Measurements from ENCODE around the gene IQCM.
"Not testable (repeated sequence)": the region's sequence is repeated elsewhere in the genome, so short reads cannot be mapped to it uniquely, and the experiment has no call there.

The IQCM gene

GRCh38 chr4:149572716-149573115 is 242.9 kb downstream of the IQCM start:
- no peak for DNase-seq (ENCODE audit: low spot score)

GRCh38 chr4:149555799-149556198 is 259.8 kb downstream of the IQCM start:
- no peak for DNase-seq (ENCODE audit: low spot score)

DNA sequence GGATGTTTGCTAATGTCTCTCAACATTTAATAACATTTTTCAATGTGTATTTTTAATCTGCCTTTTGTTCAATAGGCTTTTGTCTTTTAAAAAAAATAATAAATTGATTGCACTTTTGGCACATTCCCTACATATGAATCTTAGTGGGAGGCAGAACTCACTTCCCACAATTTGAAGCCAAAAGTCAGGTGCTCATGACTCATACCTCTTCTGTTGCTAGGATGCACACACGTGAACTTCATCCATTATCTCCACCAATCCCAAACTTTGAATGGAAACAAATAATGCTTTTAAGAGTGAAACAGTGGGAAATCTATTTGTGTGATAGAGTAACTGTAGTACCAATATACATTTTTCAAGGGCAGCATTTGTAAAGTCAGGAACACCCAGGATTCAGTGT is 260.5 kb downstream of the IQCM start:
- no peak for DNase-seq (ENCODE audit: low spot score)

GRCh38 chr4:149553959-149554520 is 261.6 kb downstream of the IQCM start:
- no peak for DNase-seq (ENCODE audit: low spot score)

- DNase-seq (ENCODE audit: low spot score) = no peak
Observed at GRCh38 chr4:149552601-149553000, 263.0 kb downstream of the IQCM start.

DNA sequence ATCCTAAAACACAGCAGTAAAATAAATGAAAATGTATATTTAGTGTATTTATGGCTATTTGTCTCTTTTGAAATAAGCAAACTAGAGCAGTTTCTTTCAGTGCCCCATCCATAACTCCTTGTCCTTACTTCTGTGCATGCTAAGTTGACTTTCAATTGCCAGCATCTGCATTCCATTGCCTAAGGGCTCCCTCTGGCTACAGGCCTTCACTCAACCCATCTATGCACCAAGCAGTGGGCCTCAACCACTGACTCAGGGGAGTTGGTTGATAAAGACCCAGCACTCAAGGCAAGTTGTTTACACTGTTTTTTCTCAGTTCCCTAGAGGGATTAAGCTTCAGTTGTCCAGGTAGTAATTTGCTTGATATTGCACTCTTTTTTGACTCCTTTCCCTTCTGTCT is 265.7 kb downstream of the IQCM start:
- DNase-seq (ENCODE audit: low spot score) = peak; percentile 7

DNA sequence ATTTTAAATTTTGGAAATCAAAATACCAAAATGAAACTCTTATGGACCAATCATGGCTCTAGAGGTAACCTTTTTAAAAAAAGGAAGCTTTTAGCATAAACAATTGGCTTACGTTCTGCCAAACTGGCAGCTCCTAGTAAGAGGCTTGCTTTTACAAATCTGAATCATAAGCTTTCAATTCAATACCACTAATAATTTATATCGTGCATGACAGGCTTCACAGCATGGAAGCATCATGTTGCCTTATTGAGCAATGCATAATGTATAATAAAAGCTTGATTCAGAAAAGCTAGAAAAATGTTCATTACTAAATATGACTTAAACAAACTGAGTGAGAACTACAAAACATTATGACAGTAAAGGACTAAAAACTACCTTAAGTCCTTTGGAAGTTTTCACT is 280.9 kb downstream of the IQCM start:
- DNase-seq (ENCODE audit: low spot score) = no peak

GRCh38 chr4:149531861-149532260 is 283.8 kb downstream of the IQCM start:
- DNase-seq (ENCODE audit: low spot score) = peak; percentile 2

DNA sequence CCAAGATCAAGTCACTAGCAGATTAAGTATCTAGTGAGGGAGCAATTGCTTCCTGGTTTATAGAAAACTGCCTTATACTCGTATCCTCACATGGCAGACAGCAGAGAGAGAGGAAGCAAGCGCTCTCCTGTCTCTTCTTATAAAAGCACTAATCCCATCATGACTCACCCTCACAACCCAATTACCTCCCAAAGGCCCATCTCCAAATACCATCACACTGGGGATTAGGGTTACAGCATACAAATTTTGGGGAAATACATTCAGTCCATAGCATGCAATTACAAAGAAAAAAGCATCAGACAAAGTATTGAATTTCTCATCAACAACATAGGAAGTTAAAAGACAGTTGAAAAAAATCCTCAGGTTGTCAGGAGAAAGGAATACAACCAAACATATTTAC is 292.6 kb downstream of the IQCM start:
- no peak for DNase-seq (ENCODE audit: low spot score)

DNA sequence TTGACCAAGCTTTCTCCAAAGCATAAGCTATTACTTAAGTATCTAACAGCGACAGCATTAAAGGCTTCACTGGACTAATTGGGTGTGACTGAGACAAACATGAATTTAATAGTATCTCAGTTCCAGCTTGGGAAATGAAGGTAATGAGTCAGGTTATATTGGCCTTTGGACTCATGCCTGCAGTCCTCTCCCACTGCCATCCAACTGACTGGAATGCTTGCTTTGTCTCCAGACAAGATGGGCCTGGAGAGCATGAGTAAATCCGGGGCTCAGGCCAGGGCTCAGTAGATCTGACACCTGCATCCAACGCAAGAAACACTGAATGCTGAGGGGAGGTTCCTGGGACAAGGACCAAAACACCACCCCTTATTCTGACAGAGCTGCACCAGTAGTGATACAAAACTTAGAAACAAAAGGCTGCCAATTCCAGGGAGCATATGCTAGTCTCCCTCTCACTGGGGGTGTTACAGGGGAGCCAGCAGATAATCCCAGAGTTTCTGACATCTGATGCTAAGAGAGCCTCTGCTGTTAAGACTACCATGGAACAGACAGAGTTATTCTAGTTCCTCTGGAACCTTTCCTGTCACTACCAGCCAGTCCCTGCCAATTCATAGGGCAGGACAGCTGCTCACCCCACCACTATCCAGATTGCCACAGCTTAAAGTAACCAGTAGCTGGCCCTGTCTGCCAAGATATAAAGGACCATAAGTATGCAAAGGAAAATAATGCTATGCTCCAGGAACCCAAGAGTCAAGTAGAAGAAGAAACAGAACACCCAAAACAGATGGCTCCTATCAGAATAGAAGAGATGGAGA is 293.8 kb downstream of the IQCM start:
- DNase-seq (ENCODE audit: low spot score) = peak; percentile 11

- DNase-seq (ENCODE audit: low spot score) = no peak
Observed at GRCh38 chr4:149518471-149518870, 297.2 kb downstream of the IQCM start.

GRCh38 chr4:149513081-149513480 is 302.6 kb downstream of the IQCM start:
- no peak for DNase-seq (ENCODE audit: low spot score)

DNA sequence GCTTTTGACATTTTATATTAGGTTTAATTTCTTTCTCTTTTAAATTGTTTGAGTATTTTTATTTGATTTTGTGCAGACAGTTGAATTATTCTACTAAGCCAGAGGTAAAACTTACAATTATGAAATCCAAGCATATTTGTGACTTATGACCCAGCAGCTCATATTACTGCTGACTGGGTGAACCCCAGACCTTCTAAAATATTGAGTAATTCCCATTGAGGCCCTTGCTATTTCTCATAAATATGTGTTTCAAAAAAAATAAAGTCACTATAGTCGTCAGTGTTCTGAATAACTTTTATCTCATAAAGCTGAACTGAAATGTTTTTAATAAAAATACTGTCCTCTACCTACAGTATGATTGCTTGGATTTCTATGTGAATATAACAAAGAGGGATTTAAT is 303.1 kb downstream of the IQCM start:
- no peak for DNase-seq (ENCODE audit: low spot score)

- DNase-seq (ENCODE audit: low spot score) = no peak
Observed at GRCh38 chr4:149511558-149512298, 303.9 kb downstream of the IQCM start.

DNA sequence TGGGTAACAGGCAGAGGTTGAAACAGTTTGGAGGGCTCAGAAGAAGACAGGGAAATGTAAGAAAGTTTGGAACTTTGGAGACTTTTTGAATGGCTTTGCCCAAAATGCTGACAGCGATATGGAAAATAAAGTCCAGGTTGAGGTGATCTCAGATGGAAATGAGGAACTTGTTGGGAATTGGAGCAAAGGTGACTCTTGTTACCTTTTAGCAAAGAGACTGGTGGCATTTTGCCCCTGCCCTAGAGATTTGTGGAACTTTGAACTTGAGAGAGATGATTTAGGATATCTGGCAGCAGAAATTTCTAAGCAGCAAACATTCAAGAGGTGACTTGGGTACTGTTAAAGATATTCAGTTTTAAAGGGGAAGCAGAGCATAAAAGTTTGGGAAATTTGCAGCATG is 308.3 kb downstream of the IQCM start:
- not testable (repeated sequence) for DNase-seq (ENCODE audit: low spot score)

- DNase-seq (ENCODE audit: low spot score) = no peak
Observed at GRCh38 chr4:149500806-149501205, 314.8 kb downstream of the IQCM start.

- no peak for DNase-seq (ENCODE audit: low spot score)
Observed at GRCh38 chr4:149499726-149500125, 315.9 kb downstream of the IQCM start.

GRCh38 chr4:149498246-149498645 is 317.4 kb downstream of the IQCM start:
- no peak for DNase-seq (ENCODE audit: low spot score)

- DNase-seq (ENCODE audit: low spot score) = no peak
Observed at GRCh38 chr4:149493492-149493891, 322.2 kb downstream of the IQCM start.

GRCh38 chr4:149489321-149489720 is 326.3 kb downstream of the IQCM start:
- DNase-seq (ENCODE audit: low spot score) = no peak

DNA sequence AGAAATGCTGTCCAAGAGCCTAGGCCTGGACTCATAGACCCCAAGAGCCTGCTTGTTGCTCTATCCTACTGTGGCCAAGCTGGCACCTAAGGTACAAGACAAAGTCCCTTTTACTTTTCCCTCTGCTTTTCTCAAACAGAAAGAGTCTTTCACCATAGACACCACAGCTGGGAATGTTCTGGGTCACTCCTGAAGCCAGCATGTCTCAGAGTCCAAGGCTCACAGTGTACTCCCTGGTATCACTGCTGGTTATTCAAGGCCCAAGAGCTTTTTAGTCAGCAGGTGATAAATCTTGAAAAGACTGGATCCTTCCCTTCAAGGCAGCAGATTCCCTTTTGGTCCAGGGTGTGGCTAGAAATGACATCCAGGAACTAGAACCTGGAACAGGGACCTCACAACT is 328.8 kb downstream of the IQCM start:
- DNase-seq (ENCODE audit: low spot score) = no peak

GRCh38 chr4:149468669-149469068 is 347.0 kb downstream of the IQCM start:
- DNase-seq (ENCODE audit: low spot score) = not testable (repeated sequence)

GRCh38 chr4:149466446-149466845 is 349.2 kb downstream of the IQCM start:
- DNase-seq (ENCODE audit: low spot score) = no peak

All from AG08395 (cell line).